Ramos (cell line): ENCODE measurements around the gene FGF6.
"Not testable (repeated sequence)": the region's sequence is repeated elsewhere in the genome, so short reads cannot be mapped to it uniquely, and the experiment has no call there.

Source experiments
- in situ Hi-C: fragments of 300-500 bp; cut with MboI; formaldehyde crosslinking; loops from one replicate; pipeline ENCODE4 v1.14.3; 2022; ENCODE audit warnings: low sequenced_read_pairs; ENCODE audit not compliant: unreplicated experiment

Gene FGF6

GRCh38 chr12:4445156-4446101, at the start of gene FGF6:
TSS of gene FGF6 (minus strand) at chr12:4445815. CDS start at chr12:4445570, 245 bp downstream.
- in situ Hi-C loops, result no loop called here

- in situ Hi-C loops, result no loop called here
These were observed 45.4 kb upstream of the FGF6 start for GRCh38 chr12:4490973-4491372.

- in situ Hi-C loops, result no loop called here
These were observed 43.9 kb upstream of the FGF6 start for GRCh38 chr12:4489556-4489955.

- in situ Hi-C loops, result no loop called here
These were observed 41.4 kb upstream of the FGF6 start for GRCh38 chr12:4486980-4487379.

GRCh38 chr12:4486049-4486699, 40.6 kb upstream of the FGF6 start:
- in situ Hi-C loops, result no loop called here

- in situ Hi-C loops, result no loop called here
These were observed 38.5 kb upstream of the FGF6 start for GRCh38 chr12:4483885-4484823.

GRCh38 chr12:4482936-4483335, 37.3 kb upstream of the FGF6 start:
- in situ Hi-C loops, result no loop called here

GRCh38 chr12:4478933-4479332, 33.3 kb upstream of the FGF6 start:
- in situ Hi-C loops, result no loop called here

- in situ Hi-C loops, result no loop called here
These were observed 31.5 kb upstream of the FGF6 start for GRCh38 chr12:4477129-4477528.

GRCh38 chr12:4472046-4472445, 26.4 kb upstream of the FGF6 start:
- in situ Hi-C loops, result no loop called here

GRCh38 chr12:4471256-4471655, 25.6 kb upstream of the FGF6 start:
- in situ Hi-C loops, result no loop called here

GRCh38 chr12:4468994-4469393, 23.4 kb upstream of the FGF6 start:
- in situ Hi-C loops, result no loop called here

- in situ Hi-C loops, result no loop called here
These were observed 15.1 kb upstream of the FGF6 start for GRCh38 chr12:4460761-4461160.

GRCh38 chr12:4455849-4456248, 10.2 kb upstream of the FGF6 start:
- in situ Hi-C loops, result not testable (repeated sequence)

- in situ Hi-C loops, result no loop called here
These were observed 8.8 kb upstream of the FGF6 start for GRCh38 chr12:4454315-4454860.

GRCh38 chr12:4451694-4452093, 6.1 kb upstream of the FGF6 start:
- in situ Hi-C loops, result no loop called here

- in situ Hi-C loops, result no loop called here
These were observed 5.0 kb upstream of the FGF6 start for GRCh38 chr12:4450551-4451112.

- in situ Hi-C loops, result no loop called here
These were observed 4.2 kb upstream of the FGF6 start for GRCh38 chr12:4449851-4450221.

GRCh38 chr12:4448943-4449850, 3.6 kb upstream of the FGF6 start:
- in situ Hi-C loops, result no loop called here
